Activated CD4-positive, alpha-beta T cell treated with anti-CD3 and anti-CD28 coated beads, Interleukin-2, Interleukin-4, amounts not matched to agents 100 ng/mL and 50 ng/mL, durations not matched to agents 16 hours and 8 hours (primary cell): ENCODE data around the gene GNS.
"Not testable (repeated sequence)": the region's sequence is repeated elsewhere in the genome, so short reads cannot be mapped to it uniquely, and the experiment has no call there.

Source experiments
- DNase-seq: peaks from one replicate; pipeline ENCODE4 v3.0.0-alpha.2; 2020; ENCODE audit warnings: low spot score

Gene GNS

GRCh38 chr12:64695550-64695949, 63.7 kb downstream of the GNS start:
- DNase-seq, result no peak

GRCh38 chr12:64694130-64695040, 64.8 kb downstream of the GNS start:
- DNase-seq, result no peak

- no peak for DNase-seq
Observed at GRCh38 chr12:64691795-64692583, 67.2 kb downstream of the GNS start.

GRCh38 chr12:64691227-64691794, 67.9 kb downstream of the GNS start:
- no peak for DNase-seq

- not testable (repeated sequence) for DNase-seq
Observed at GRCh38 chr12:64690236-64690635, 69.0 kb downstream of the GNS start.

GRCh38 chr12:64688715-64689114, 70.5 kb downstream of the GNS start:
- DNase-seq, result no peak

GRCh38 chr12:64688219-64688618, 71.0 kb downstream of the GNS start:
- DNase-seq, result no peak

GRCh38 chr12:64687816-64688215, 71.4 kb downstream of the GNS start:
- DNase-seq, result no peak

GRCh38 chr12:64685605-64686004, 73.6 kb downstream of the GNS start:
- DNase-seq, result no peak

- DNase-seq, result no peak
Observed at GRCh38 chr12:64685050-64685449, 74.2 kb downstream of the GNS start.

GRCh38 chr12:64683816-64684543, 75.2 kb downstream of the GNS start:
- no peak for DNase-seq

- DNase-seq, result no peak
Observed at GRCh38 chr12:64682572-64683277, 76.5 kb downstream of the GNS start.

GRCh38 chr12:64681200-64682052, 77.8 kb downstream of the GNS start:
- peak; percentile 65 for DNase-seq

GRCh38 chr12:64680235-64680634, 79.0 kb downstream of the GNS start:
- no peak for DNase-seq

- peak; percentile 67 for DNase-seq
Observed at GRCh38 chr12:64679487-64680001, 79.7 kb downstream of the GNS start.

- DNase-seq, result no peak
Observed at GRCh38 chr12:64678835-64679234, 80.4 kb downstream of the GNS start.

GRCh38 chr12:64678248-64678647, 81.0 kb downstream of the GNS start:
- DNase-seq, result no peak

GRCh38 chr12:64675795-64676194, 83.4 kb downstream of the GNS start:
- no peak for DNase-seq

GRCh38 chr12:64674367-64674922, 84.8 kb downstream of the GNS start:
- no peak for DNase-seq
